PFSK-1 (cell line): Measurements from ENCODE around the gene DOP1B.

Experiments
- FOXP2 ChIP-seq: optimal IDR thresholded peaks from 2 replicates; pipeline ENCODE3; 2011; ENCODE audit warnings: borderline replicate concordance, control low read depth, inconsistent platforms; ENCODE audit not compliant: insufficient read depth; ENCODE audit errors: extremely low read length, extremely low read depth
- POLR2AphosphoS5 ChIP-seq: IDR thresholded peaks from 2 replicates; pipeline ENCODE4 v1.6.1; 2012; ENCODE audit warnings: low read depth, mild to moderate bottlenecking, control low read depth, low read length, moderate library complexity
- SIN3A ChIP-seq: IDR thresholded peaks from 2 replicates; pipeline ENCODE4 v1.6.1; 2012; ENCODE audit warnings: mild to moderate bottlenecking, low read length, moderate library complexity, borderline replicate concordance; ENCODE audit not compliant: insufficient read depth
- TAF1 ChIP-seq: IDR thresholded peaks from 2 replicates; pipeline ENCODE4 v1.6.1; 2012; ENCODE audit warnings: low read length, control low read depth, borderline replicate concordance; ENCODE audit not compliant: insufficient read depth
- TF ChIP-seq, protein P1 (sequence below), 2 experiments: IDR thresholded peaks; 2 replicates each; pipeline versions ENCODE4 v1.6.1 to v1.8.0; 2011 to 2012; ENCODE audit warnings: low read depth in 2 of 2, low read length in 2 of 2, control low read depth in 1 of 2, inconsistent platforms in 1 of 2, mild to moderate bottlenecking in 1 of 2, moderate library complexity in 1 of 2; ENCODE audit not compliant: insufficient read depth in 1 of 2

The DOP1B gene

DNA sequence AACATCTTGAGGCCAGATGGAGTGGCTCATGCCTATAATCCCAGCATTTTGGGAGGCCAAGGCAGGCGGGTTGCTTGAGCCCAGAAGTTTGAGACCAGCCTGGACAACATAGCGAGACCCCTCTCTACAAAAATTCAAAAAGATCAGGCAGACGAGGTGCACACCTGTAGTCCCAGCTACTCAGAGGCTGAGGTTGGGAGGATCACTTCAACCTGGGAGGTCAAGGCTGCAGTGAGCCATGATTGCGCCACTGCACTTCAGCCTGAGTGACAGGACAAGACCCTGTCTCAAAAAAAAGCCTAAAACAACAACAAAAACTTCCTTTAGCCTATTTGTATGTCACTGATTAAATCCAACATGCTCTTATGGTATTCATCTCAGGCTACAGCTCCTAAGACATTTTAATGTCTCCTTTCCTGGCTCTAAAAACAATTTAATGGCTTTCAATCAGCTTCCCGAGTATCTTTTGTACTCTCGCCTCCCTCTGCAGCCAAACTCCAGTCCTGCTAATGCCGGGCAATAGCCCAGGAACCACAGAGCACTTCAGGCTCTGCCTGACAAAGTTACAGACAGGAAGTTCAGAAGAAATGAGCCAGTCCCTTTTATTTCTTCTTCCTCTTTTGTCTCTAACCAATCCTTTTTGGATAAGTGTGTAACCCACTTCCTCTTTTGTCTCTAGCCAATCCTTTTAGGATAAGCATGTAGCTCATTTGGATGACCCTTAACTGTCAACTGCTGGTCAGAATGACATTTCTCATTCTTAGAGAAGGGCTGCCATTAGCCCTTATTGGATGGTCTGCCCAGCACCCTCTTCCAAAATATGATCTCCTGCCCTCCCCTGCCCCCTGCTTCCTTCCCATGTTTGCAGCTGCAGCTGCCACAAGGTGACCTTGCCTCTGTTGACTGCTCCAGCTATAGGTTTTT, 6.6 kb upstream of the DOP1B start:
- peak; percentile 39; the same call in 1 of the 2 replicates for TF ChIP-seq POLR2AphosphoS5
- no peak for TF ChIP-seq FOXP2

DNA sequence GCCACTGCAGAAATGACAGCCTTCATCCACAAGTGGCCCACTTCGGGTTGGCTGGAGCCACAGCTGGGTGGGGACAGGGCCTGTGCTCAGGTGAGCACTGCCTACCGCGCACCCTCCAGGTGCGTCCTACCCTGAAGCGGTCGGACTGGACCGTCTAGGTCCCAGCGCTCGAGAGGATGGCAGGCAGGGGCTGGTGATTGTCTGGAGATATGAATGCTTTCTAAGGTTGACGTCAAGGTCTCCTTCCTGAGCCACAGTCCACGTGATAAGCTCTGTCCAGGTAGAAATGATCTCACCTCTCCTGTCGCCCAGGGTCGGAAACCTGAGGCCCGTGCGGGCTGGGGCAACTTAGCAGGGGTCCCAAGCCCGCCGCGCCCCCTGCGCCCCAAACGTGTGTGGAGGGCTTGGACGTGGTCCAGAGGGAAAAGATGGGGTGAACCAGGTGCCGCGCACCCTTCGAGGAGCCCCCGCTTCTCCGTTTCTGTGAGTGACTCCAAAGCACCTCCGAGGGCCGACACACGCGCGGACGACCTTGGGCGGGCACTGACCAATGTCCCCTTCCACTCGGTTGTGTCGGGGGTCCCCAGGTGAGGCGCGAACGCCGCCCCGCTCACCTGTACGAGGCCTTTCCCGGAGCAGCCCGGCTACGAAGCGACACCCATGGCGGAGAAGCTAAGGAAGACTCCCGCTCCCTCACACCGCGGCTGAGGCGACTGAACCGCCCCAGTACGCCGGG, 853 bp upstream of the DOP1B start:
- peak; percentile 17; the same call in 1 of the 2 replicates for TF ChIP-seq POLR2AphosphoS5
- no peak for TF ChIP-seq SIN3A

DNA sequence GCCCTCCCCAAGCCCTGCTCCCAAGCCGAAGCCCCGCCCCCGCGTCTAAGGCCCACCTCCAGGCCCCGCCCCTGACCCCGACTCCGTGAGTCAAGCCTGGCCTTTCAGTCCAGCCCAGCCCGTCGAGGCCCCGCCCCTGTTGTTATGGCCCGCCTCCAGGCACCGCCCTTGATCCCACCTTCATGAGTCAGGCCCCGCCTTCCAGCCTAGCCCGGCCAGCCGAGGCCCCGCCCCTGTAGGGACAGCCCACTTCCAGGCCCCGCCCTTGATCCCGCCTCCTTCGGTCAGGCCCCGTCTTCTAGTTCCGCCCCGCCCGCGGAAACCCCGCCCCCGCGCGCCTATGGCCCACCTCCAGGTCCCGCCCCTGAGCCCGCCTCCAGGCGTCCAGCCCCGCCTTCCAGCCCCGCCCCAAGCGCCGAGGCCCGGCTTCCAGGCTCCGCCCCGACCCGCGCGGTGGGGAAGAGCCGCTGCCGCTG, 247 bp upstream of the DOP1B start:
- TF ChIP-seq FOXP2 (peak; percentile 43), SIN3A (no peak), TAF1 (no peak), POLR2AphosphoS5 (no peak)
- TF ChIP-seq, protein P1, sequence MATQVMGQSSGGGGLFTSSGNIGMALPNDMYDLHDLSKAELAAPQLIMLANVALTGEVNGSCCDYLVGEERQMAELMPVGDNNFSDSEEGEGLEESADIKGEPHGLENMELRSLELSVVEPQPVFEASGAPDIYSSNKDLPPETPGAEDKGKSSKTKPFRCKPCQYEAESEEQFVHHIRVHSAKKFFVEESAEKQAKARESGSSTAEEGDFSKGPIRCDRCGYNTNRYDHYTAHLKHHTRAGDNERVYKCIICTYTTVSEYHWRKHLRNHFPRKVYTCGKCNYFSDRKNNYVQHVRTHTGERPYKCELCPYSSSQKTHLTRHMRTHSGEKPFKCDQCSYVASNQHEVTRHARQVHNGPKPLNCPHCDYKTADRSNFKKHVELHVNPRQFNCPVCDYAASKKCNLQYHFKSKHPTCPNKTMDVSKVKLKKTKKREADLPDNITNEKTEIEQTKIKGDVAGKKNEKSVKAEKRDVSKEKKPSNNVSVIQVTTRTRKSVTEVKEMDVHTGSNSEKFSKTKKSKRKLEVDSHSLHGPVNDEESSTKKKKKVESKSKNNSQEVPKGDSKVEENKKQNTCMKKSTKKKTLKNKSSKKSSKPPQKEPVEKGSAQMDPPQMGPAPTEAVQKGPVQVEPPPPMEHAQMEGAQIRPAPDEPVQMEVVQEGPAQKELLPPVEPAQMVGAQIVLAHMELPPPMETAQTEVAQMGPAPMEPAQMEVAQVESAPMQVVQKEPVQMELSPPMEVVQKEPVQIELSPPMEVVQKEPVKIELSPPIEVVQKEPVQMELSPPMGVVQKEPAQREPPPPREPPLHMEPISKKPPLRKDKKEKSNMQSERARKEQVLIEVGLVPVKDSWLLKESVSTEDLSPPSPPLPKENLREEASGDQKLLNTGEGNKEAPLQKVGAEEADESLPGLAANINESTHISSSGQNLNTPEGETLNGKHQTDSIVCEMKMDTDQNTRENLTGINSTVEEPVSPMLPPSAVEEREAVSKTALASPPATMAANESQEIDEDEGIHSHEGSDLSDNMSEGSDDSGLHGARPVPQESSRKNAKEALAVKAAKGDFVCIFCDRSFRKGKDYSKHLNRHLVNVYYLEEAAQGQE (IDR thresholded peaks at IDR 0.05; ENCODE audit: insufficient read depth in 1 of 2, low read depth in 2 of 2, low read length in 2 of 2), result no peak

DNA sequence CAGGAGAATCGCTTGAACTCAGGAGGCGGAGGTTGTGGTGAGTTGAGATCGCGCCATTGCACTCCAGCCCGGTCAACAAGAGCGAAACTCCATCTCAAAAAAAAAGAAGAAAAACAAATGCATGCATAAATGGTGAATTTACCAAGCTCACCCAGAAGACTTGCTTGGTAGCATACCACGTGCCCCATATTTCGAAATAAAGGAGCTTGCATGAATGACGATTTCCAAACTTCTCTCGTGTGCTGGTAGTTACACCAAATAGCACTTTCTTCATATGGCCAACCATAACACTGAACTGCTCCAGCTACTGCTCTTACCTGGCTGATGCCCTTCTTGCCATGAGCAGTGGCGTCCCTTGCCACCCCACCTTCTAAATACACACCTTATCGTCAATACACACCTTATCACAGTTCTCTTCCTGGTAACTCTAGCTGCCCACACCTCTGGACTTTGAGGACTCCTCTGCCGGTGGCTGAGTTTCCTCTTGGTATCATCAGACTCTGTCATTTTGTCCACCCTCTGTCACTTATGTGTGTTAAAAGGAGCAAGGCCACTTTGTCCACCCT, 2.8 kb downstream of the DOP1B start:
- TF ChIP-seq TAF1, result no peak
- no peak for TF ChIP-seq POLR2AphosphoS5
- TF ChIP-seq, protein P1 (IDR thresholded peaks at IDR 0.05; ENCODE audit: insufficient read depth in 1 of 2, low read depth in 2 of 2, low read length in 2 of 2), result no peak
- no peak for TF ChIP-seq FOXP2
- no peak for TF ChIP-seq SIN3A

DNA sequence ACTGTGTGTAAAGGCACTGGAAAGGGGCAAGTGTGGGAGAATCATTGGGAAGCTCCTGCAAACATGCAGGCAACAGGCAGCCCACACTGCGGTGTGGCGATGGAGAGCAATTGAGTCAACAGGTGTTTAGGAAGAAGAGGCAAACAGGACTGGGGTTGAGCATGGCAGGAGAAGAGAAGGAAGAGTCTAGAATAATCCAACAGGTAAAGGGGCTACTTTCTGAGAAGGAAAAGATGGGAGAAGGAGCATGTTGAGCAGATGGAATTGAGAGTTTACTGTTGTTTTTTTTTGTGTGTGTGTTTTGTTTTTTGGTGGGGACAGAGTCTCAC, 4.2 kb downstream of the DOP1B start:
- TF ChIP-seq, protein P1 (IDR thresholded peaks at IDR 0.05; ENCODE audit: insufficient read depth in 1 of 2, low read depth in 2 of 2, low read length in 2 of 2), result no peak
- TF ChIP-seq POLR2AphosphoS5, result no peak
- no peak for TF ChIP-seq TAF1
- no peak for TF ChIP-seq FOXP2
- no peak for TF ChIP-seq SIN3A

DNA sequence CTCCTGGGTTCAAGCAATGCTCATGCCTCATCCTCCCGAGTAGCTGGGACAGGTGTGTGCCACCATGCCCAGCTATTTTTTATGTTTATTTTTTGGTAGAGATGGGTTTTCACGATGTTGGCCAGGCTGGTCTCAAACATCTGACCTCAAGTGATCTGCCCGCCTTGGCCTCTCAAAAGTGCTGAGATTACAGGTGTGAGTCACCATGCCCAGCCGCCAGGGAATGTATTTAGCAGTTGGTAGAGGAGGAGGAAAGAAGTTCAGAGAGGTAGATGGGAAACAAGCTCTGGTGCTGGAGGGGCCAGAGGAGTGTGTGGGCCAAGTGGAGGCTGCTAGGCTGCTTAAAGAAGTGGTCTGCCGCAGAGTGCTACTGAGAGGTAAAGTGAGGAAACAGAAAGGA, 6.0 kb downstream of the DOP1B start:
- no peak for TF ChIP-seq FOXP2
- TF ChIP-seq SIN3A, result no peak
- TF ChIP-seq TAF1, result no peak
- TF ChIP-seq, protein P1 (IDR thresholded peaks at IDR 0.05; ENCODE audit: insufficient read depth in 1 of 2, low read depth in 2 of 2, low read length in 2 of 2), result no peak
- no peak for TF ChIP-seq POLR2AphosphoS5
